GM12892 (cell line): ENCODE data around the gene GPRC5C.

Source experiments
- DNase-seq: peaks from one replicate; pipeline ENCODE4 v3.0.0; 2011; ENCODE audit not compliant: insufficient read length
- FAIRE-seq: peaks from 2 replicates; lab custom pipeline; 2011; peaks lifted over from hg19 to GRCh38; lab: Jason Lieb, UNC
- POLR2A ChIP-seq: IDR thresholded peaks from 2 replicates; pipeline ENCODE4 v1.6.1; 2011; ENCODE audit warnings: low read depth, low read length, control low read depth
- POLR2AphosphoS5 ChIP-seq: IDR thresholded peaks from 2 replicates; pipeline ENCODE4 v1.6.1; 2011; ENCODE audit warnings: low read depth, low read length, control low read depth
- TAF1 ChIP-seq: IDR thresholded peaks from 2 replicates; pipeline ENCODE4 v1.6.1; 2011; ENCODE audit warnings: low read depth, mild to moderate bottlenecking, control low read depth, low read length, borderline replicate concordance

The GPRC5C gene

GRCh38 chr17:74439691-74440567, 8.0 kb downstream of the GPRC5C start:
- FAIRE-seq (no peak), DNase-seq (no peak)
- TF ChIP-seq POLR2A, result no peak
- TF ChIP-seq TAF1, result no peak
- TF ChIP-seq POLR2AphosphoS5, result no peak

GRCh38 chr17:74441537-74441936, 9.6 kb downstream of the GPRC5C start:
- FAIRE-seq (no peak), DNase-seq (no peak)
- TF ChIP-seq TAF1, result no peak
- no peak for TF ChIP-seq POLR2A
- no peak for TF ChIP-seq POLR2AphosphoS5

- no peak for TF ChIP-seq POLR2A
- no peak for TF ChIP-seq POLR2AphosphoS5
- no peak for DNase-seq
- FAIRE-seq, result no peak
Observed at GRCh38 chr17:74442291-74442669, 10.4 kb downstream of the GPRC5C start.

GRCh38 chr17:74442670-74443515, 11.0 kb downstream of the GPRC5C start:
- DNase-seq (no peak), FAIRE-seq (no peak)
- TF ChIP-seq POLR2A, result no peak
- TF ChIP-seq POLR2AphosphoS5, result no peak
- TF ChIP-seq TAF1, result no peak

GRCh38 chr17:74443516-74444296, 11.8 kb downstream of the GPRC5C start:
- FAIRE-seq, result no peak
- TF ChIP-seq TAF1, result no peak
- DNase-seq, result no peak

GRCh38 chr17:74444406-74444805, 12.5 kb downstream of the GPRC5C start:
- TF ChIP-seq TAF1, result no peak
- TF ChIP-seq POLR2A, result no peak
- no peak for TF ChIP-seq POLR2AphosphoS5
- no peak for FAIRE-seq

GRCh38 chr17:74445158-74445557, 13.3 kb downstream of the GPRC5C start:
- no peak for TF ChIP-seq POLR2AphosphoS5
- FAIRE-seq (no peak), DNase-seq (no peak)

More at GRCh38 chr17:74444406-74444805, 12.5 kb downstream of the GPRC5C start:
- no peak for DNase-seq

GRCh38 chr17:74446551-74447500, 14.9 kb downstream of the GPRC5C start:
- TF ChIP-seq POLR2A, result no peak
- no peak for TF ChIP-seq TAF1
- TF ChIP-seq POLR2AphosphoS5, result no peak
- FAIRE-seq, result peak; percentile 61

GRCh38 chr17:74447628-74448159, 15.8 kb downstream of the GPRC5C start:
- DNase-seq (no peak), FAIRE-seq (no peak)
- TF ChIP-seq TAF1 (no peak), POLR2AphosphoS5 (no peak), POLR2A (no peak)

More at GRCh38 chr17:74446551-74447500, 14.9 kb downstream of the GPRC5C start:
- no peak for DNase-seq

- FAIRE-seq, result no peak
- DNase-seq, result no peak
- no peak for TF ChIP-seq POLR2AphosphoS5
- TF ChIP-seq TAF1, result no peak
- no peak for TF ChIP-seq POLR2A
Observed at GRCh38 chr17:74448756-74449155, 16.9 kb downstream of the GPRC5C start.
